Anterior cingulate cortex (tissue), 58 donors: Measurements from ENCODE around the gene TUBB.
A peak's percentile ranks its signal among the peaks of the same experiment; 100 is the strongest.
"Not testable (repeated sequence)": the region's sequence is repeated elsewhere in the genome, so short reads cannot be mapped to it uniquely, and the experiment has no call there.

Experiments
- DNase-seq, 58 donors: peaks; one replicate each; lab custom pipeline; 2025; lab: John Stamatoyannopoulos, UW

Gene TUBB

DNA sequence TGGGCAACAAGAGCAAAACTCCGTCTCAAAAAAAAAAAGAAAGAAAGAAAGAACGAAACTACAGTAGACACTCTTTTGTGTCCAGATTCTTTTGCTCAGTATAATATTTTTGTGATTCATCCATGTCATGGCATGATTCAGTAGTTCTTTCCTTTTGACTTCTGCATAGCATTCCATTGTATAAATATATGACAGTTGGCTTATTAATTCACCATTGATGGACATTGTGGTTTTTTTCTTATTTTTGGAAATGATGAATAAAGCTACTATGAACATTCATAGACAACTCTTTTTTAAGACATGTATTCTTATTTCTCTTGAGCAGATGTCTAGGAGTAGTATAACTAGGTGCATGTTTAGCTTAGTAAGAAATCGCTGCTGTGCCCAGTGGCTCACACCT is 34.5 kb downstream of the TUBB start:
- no peak for DNase-seq

- not testable (repeated sequence) for DNase-seq
These were observed 36.4 kb downstream of the TUBB start for GRCh38 chr6:30756405-30757003.

GRCh38 chr6:30757261-30757904 is 37.2 kb downstream of the TUBB start:
- no peak for DNase-seq

GRCh38 chr6:30759575-30760239 is 39.6 kb downstream of the TUBB start:
- no peak for DNase-seq

DNA sequence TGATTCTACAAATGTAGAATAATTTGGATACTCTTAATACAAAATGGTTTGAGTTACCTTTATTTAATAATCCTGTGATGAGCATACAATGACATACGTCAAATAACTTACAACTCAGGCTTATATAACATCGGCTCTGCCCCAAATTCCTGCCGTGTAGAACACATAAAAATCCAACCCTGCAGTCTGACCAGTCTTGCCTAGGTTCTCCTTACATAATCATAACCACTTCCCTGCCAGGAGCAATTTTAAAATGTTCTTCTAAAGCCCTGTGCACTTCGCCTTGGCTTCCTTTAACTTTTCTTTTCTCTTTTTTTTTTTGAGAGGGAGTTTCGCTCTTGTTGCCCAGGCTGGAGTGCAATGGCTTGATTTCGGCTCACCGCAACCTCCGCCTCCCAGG is 40.4 kb downstream of the TUBB start:
- DNase-seq = no peak

DNA sequence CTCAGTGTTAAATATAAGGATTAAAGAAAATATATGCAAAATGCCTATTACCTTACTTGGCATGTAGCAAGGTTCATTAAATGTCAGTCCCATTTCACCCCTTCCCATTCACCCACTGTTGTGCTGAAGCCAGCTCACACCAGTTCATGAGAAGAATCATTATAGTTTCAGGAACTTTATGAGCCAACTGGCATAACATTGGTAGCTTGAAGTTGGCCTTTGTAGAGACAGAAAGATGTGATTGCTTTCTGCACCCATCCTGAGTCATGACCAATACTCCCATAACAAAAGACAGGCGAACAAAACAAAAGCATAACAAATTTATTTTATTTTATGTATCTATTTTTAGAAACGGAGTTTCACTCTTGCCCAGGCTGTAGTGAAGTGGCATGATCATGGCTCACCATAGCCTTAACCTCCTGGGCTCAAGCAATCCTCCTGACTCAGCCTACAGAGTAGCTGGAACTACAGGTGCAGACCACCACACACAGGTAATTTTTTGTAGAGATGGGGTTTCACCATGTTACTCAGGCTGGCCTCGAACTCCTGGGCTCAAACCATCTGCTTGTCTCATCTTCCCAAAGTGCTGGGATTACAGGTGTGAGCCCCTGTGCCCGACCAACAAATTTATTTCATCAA is 41.8 kb downstream of the TUBB start:
- DNase-seq = no peak

- no peak for DNase-seq
These were observed 43.0 kb downstream of the TUBB start for GRCh38 chr6:30763155-30763617.

DNA sequence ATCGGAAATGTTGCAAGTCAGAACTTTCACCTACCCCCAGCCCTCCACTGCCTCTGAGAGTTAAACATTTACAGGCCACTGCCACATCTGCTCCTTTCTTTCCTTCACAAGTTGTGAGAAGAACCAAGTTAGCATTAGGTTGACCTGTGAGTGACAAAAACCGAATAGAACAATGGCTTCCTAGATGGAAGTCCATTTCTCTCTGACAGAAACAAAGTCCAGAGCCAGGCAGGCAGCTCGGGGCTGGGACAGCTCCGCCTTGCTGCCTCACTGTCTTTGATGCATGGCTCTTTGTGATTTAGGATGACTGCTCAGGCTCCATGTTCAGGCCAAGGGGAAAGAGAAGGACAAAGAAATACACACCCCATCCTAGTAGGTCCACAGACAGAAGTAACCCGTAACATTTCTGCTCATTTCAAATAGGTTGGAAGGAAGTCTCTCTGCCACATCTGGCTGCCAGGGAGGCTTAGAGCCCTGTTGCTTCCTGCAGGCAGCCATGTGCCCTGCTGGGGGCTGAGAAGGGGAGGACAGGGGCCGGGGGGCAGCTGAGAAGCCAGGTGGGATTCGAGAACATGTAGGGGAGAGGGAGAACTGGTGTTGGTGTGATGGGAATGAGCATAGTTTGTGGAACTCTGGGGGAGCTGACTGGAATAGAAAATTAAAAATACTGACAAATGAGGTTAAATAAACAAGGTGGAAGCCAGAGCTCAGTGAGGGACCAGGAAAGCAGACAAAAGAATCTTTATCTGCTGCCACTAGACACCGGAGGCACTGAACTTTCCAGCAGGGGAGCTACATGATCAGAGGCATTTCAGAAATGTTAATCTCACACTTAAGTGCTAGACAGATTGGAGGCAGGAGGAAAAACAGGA is 43.7 kb downstream of the TUBB start:
- DNase-seq = no peak

DNA sequence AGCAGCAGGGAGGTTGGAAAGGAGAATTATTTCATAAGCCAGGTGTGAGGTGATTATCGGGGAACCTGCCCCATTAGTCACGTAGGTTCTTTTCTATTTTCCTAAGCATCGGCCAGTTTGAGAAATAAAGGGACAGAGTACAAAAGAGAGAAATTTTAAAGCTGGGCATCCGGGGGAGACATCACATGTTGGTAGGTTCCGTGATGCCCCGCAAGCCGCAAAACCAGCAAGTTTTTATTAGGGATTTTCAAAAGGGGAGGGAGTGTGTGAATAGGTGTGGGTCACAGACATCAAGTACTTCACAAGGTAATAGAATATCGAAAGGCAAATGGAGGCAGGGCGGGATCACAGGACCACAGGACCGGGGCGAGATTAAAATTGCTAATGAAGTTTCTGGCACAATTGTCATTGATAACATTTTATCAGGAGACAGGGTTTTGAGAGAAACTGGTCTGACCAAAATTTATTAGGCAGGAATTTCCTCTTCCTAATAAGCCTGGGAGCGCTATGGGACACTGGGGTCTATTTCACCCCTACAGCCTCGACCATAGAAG is 44.4 kb downstream of the TUBB start:
- DNase-seq = not testable (repeated sequence)

DNA sequence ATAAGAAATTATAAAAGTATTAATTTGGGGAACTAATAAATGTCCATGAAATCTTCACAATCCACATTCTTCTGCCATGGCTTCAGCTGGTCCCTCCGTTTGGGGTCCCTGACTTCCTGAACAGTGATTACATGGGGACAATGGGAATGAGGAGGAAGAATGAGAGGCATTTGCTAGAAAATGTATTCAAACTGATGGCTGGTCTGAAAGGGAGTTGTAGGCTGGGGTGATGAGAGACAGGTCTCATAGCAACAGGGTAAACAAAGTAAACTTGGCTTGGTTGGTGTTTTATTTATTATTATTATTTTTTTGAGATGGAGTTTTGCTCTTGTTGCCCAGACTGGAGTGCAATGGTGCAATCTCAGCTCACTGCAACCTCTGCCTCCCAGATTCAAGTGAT is 45.3 kb downstream of the TUBB start:
- not testable (repeated sequence) for DNase-seq

GRCh38 chr6:30766461-30767157 is 46.5 kb downstream of the TUBB start:
- DNase-seq = no peak

GRCh38 chr6:30767158-30767943 is 47.2 kb downstream of the TUBB start:
- no peak for DNase-seq

DNA sequence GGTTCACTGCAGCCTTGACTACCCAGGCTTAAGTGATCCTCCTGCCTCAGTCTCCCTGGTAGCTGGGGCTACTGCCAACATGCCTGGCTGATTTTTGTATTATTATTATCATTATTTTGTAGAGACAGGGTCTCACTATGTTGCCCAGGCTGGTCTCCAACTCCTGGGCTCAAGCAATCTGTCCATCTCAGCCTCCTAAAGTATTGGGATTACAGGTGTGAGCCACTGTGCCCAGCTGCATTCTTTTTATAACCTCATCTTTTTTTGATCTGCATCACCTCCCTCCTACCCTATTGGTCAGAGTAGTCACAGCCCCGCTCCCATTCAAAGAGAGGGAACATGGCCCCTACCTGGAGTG is 47.8 kb downstream of the TUBB start:
- no peak for DNase-seq

DNA sequence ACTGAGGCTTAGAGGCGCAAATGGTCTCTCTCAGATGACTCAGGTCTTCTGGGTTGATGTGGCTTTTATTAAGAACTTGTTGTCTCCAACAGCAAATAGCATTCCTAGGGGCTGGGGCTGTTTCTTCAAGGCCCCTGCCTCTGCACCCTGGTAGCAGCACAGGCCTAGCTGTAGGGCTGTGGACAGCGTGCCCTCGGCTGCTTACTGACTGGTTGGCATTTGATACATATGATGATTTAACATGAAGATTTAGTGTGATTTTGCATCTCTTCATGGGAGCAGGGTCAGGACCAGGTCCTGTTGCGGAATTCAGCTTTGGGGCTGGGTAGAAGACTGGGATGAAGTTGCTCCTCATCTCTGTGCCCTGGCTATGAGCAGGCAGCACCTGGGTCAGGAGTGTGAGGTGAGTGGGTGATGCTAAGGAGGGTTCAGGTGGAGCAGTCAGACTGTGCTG is 48.5 kb downstream of the TUBB start:
- no peak for DNase-seq

DNA sequence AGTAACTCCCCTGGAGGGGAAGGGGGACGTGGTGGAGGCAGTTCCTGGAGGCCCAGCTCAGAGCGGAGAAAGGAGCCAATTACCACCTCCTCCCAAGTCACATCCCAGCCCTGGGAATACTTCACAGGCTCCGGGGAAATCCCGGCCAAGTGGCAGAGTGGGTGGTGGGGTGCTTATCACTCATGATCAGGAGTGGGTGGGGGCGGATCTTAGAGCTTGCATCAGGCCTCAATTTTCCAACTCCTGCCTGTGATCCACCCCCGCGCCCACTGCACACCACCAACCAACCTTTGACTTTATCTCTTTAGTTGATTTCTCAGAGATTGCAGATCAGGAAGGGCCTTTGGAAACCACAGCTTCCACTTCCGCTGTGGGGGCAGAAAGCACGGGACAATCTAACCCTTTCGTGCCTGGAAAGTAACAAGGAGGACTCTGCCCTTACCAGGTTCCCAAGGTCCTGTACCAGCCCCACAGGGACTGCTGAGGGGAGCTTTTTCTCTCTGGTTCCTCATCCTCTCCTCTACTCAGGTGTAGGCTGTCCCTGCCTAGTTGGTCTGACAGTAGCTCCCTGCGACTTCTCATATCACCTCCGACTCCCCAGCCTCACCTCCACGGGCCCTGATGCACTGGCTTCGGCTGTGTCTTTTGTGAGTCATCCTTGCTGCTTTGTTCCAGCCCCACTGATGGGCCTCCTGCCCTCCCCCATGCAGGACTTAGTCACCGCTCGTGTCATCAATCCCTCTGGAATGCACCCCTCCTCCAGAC is 49.1 kb downstream of the TUBB start:
- DNase-seq = peak in 28 of 58 donors; percentile 3 to 41 (median 18)

- DNase-seq = no peak
These were observed 49.8 kb downstream of the TUBB start for GRCh38 chr6:30769853-30770524.

GRCh38 chr6:30770592-30770991 is 50.4 kb downstream of the TUBB start:
- DNase-seq = no peak
